HG03571 (cell line): ENCODE results near the gene FAAP100.

Source experiments
- ATAC-seq: cut with Tn5 transposase; IDR thresholded peaks from one replicate; pipeline ENCODE4 v1.9.1; 2021; ENCODE audit not compliant: unreplicated experiment

The FAAP100 gene

DNA sequence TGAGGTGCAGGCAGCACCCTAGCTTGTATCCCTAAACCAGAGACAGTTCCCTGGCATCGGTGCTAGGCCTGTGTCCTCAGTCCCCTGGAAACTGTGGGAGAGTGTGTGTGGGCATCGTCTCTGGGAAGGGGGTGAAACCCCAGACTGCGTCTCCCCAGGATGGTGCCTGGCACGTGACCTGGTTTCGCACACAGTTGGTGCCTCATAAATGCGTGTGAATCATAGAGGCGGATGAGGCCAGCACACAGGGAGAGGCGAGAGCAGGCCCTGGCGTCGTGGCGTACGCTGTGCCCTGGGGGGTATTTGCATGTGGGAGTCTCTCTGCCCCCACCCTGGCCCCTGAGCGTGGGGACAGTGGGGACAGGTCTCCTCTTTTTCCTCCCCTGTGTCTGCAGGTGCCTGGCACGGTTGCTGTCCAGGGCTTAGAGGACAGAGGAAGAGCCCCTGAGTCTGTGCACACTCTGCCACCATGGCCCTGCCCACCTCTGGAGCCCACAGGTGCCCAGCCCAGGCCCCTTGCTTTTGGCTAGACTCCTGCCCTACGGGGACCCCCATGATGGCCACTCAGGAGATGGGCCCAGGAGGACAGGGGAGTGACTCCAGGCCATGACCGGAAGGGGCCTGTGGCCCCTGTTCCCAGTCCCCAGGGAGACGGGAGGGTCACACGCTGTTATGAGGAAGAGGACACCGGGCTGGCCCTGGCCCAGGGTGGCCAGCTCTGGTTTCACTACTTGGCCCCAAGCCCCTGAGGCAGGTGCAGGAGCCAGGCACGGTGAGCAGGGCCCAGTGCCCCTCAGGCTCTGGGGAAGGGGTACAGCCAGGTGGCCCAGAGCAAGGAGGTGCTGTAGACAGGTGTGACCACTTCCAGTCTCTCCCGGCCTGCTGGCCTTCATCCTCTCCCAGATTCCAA lies 25.2 kb downstream of the FAAP100 start:
- no peak for ATAC-seq

DNA sequence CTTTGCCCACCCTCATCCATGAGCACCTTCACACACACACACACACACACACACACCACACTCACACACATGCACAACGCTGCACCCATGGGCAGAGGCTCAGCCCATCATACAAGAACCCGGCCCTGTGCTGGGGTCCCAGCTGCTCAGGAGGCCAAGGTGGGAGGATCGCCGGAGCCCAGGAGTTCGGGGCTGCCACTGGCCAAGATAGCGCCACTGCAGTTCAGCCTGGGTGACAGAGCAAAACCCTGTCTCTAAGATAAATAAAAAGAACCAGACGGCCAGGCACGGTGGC lies 27.3 kb downstream of the FAAP100 start:
- no peak for ATAC-seq

DNA sequence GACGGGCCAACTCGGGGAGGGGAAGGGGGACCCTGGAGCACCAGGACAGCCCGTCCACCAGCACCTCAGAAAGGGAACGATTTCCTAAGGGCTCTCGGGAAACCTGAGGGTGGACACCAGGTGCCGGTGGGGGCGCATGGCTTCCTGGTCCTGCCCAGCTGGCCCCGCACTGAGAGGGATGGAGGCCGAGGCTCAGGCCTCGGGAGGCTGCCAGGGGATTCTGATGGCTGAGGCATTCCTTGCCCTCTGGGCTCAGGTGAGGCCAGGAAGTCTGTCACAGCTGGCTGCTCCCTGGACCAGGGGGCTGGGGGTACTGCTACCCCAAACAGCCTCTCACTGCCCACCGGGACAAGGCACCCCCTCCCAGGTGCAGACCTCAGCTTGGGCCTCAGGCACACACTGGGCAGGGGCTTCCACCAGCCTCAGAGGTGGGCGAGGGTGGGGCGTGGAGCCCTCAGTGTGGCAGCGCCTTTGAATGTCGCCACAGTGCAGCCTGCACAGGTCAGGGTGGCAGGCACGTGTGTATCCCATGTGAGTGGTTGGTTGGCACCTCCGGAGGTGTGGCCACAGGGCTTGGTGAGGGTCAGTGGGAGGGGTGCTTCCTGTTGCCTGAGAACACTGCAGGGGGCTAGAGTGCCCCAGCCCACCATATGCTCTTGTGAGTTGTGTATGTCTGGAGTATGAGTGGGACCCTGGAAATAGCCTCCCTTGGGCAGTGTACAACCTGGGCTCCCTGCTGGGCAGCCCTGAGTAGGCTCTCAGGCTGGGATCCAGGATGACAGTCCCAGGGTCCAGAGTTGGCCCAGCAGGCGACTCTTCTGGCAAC lies 27.9 kb downstream of the FAAP100 start:
- no peak for ATAC-seq

DNA sequence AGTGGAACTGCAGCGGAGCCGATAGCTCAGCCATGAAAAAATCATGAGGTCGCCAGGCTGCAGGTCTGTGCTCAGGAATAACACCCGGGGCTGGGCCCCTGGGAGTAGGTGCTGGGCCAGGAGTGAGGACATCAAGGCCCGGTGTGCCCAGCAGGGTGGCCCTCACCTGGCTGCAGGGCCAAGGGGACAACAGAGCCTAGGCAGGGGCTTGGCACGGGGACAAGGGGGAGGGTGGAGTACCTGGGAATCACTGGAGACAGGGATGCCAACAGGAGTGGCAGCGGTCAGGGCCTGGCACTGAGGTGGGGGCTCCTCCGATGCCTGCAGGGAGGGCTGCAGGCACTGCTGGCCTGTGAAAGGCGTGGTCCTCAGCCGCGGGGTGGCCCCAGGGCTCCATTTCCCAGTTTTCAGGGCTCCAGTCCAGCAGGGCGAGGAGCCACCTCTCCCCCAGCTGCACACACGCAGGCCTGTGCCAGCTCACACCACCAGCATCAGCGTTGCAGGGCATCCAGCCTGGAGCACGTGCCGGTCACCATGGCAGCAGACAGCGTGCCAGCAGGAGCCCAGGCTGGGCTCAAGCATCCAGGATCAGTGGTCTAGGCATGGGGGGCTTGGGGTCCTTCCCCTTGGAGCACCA lies 28.6 kb downstream of the FAAP100 start:
- ATAC-seq, result no peak

DNA sequence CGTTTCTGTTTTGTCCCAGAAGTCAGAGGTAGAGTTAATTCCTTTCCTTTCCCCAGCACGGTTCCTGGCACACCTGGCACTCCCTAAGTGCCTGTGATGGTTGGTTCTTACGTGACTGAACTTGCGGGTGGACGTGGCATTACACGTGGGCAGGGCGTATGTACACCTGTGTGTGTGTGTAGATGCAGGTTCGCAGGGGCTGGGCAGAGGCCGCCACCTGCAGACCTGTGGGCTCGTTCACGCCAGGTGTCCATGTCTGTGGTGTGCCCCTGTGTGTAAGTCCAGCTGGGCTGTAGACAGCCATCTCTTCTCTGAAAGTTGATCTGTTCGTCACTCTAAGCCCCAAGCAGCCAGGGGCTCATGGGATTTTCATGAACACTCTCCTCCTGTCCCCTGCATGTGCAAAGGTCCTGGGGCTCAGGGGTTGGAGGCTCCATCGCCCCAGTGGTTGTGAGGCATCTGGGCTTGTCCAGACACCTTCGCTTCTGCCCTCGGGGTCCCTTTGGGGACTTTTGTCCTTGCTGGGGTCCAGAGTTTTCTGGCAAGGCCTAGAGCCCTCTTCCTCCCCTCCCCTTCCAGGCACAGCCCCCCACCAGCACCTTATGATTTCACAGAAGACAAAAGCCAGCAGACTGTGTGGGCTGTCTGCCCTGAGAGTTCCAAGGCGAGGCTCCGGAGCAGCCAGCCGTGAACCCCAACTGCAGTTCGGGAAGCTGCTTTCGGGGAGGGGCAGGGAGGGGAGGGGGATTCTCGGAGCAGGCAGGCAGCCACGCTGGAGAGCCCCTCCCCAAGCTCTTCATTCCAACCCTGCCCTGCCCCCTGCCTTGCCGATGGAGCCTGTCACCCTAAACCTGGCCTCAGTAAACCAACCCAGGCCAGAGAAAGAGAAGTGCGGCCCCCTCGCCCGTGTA lies 29.4 kb downstream of the FAAP100 start:
- no peak for ATAC-seq

DNA sequence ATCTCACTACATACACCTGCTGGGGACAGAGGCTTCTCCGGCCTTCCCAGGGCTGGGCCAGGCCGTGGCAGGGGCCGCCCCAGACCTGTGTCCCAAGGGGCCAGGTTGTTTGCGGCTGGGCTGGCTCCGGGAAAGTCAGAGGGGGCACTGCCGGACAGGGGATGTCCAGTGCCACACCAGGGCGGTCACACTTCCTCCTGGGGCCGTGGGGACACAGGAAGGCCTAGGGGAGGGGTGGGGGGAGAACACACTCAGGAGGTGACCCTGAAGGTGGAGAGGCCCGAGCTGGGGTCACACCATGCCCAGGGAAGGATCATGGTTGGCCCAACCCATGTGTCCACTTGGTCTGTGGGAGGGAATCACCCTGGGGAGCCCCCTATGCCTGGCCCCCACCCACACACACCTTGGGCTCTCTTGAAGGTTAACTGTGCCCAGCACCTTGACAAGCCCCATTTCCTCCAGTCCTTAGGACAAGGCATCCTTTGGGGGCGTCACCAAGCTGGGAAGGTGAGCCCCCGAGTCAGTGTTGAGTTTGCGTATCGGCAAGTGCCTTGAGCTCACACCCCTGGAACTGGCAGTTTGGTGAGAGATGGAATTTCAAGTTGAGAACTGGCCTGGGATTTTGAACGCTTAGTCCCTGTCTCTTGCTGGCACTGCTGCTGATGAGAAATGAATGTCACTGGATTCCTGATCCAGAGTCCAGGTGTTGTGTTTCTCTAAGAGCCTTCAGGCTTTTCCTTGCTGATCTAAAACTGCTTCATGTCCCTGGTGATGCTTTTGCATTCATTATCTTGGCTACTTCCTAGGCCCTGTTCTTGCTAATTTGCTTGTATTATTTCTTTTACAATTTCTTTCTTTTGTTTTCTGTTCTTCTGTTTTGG lies 31.9 kb downstream of the FAAP100 start:
- ATAC-seq, result no peak

DNA sequence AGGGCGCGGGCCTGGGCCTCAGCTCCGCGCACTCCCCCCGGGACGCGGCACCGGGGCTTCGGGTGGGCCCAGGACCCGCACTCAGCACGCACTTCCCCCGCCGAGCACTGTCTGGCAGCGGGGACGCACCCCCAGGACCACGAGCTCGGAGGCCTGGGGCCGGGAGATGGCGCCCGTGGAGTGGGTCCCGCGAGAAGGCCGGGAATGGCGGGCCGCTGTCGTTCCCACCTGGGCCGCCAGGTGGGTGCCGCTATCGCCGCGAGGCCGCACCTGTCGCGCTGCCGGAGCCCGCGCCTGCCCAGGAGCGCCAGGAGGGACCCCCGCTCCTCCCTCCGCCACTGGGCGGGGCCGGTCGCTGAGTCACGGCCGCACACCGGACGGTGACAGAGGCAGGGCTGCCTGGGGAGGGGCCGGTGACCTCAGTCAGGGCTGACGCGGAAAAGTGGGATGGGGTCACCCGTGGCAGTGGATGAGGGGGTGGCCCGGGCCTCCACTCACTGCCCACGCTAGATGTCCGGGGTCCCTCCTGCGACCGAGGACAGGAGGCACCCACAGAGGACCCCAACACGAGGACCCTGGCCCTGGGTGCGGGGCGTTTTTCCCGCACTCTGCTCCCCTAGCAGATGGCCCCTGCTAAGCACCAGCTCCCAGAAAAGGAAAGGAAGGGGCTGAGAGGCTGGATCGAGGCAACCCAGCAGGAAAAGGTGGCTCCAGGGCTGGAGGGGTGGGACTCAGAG lies 32.7 kb downstream of the FAAP100 start:
- ATAC-seq, result no peak

DNA sequence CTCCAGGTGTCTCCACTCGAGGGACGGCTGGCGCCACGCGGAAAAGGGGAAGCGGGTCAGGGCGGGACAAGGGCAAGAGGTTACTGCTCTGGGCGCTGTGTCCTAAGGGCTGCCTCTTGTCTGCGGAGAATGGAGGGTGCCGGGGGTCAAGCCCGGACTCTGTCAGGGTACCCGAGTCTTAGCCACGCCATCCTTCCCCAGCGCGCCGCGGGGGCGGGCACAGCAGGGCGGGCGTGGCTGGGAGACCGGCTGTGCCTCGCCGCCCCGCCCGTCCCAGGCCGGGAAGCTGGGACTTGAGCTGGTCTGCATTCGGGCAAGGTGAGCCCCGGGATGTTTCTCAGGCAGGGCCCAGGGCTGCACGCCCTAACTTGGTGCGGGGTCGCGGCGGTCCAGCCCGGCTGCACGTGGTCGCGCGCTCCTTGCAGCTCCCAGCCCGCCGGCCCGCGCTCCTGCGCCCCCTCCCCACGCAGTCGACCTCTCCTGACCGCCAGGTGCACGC lies 33.3 kb downstream of the FAAP100 start:
- ATAC-seq, result no peak

DNA sequence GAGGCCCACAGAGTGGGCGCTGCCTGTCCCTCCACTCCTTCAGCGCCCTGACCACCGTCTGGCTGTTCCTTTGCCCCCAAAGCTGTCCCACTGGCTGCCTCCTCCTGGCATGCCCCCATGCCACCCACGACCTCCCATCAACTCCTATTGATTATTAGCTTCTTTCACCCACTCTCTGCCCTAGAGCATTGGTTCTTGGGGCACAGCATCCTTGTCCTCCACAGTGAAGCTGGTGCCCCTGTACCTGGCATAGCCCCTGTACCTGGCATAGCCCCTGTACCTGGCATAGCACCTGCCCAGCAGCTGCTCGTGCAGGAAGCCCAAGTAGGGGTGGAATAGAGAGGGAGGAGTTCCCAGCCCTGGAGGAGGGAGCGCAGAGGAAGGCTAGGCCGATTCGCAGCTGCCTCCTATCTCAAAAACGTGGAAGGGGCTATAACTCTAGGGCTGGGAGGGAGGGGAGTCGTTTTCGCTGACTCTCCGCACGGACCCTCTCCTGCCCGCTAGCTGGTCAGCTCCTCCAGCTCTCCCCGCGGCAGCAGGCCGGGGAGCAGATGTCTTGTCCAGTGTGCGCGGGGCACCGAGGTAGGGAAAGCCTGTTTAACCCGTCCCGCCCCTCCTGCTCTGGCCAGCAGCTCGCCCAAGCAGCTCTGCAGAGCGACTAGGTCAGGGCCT lies 33.9 kb downstream of the FAAP100 start:
- no peak for ATAC-seq

DNA sequence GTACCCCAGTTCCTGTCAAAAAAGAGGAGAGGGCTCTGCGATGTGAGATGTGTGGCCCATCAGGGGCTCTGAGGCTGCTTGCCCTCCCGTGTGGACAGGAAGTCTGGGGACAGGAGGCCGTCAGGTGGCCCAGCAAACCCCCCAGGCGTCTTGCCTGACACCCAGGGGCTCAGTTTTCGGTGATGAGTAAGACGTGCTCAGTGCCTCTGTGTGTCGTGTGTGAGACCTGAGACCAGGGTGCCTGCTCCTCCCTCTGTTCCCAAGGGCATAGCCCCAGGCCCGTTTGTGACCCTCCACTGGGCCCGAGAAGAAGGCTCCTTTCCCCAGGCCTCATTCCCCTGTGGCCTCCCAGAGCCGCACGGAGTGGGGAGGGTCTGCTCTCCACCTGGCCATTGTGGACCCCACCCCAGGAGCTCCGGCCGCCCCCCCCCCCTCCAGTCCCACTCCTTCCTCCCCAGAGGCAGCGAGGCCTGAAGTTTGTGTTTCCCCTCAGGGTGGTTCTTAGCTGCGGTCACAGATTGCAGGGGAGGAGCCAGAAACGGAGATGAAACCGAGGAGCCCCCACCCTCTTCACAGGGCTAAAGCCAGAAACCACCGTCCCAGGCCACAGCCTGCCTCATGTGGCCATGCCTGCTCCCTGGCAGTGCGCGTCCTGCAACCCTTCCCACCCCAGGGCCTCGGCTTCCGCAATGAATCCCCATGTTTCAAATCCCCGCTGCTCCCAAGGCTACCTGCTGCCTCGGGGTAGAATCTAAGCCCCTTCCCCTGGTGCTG lies 34.6 kb downstream of the FAAP100 start:
- peak; percentile 27 for ATAC-seq

DNA sequence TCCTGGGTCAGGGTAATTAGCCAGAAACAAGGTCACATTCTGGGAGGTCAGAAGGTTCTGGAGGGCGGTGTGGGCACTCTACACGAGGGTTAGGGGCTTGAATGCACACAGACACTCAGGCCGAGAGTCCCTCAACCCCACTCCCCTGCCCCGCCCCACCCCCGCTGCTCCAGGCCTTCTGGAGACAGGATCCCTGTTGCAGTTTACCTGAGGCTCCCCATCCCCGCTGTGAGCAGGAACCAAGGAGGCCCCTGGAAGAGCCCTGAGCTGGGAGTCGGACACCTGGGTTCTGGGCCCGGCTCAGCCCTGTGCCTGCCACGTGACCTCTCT lies 35.2 kb downstream of the FAAP100 start:
- no peak for ATAC-seq

DNA sequence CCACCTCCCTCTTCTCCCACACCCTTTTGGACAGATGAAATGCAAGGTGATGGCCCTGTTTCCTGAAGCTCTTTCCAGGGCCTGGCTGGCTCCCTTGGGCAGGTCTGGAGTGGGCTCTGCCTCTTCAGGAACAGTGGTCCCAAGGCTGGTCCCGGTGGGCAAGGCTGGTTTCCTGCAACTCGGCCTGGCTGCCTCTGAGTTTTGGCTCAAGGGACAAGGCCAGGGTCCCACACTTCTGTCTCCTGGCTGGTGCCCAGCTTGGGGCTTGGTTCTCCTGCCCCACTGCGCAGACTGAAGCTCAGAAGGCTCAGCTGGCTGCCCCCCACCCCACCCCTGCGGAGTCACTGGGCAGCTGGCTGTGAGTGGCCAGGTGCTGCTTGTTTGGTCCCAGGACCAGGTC lies 35.7 kb downstream of the FAAP100 start:
- no peak for ATAC-seq

DNA sequence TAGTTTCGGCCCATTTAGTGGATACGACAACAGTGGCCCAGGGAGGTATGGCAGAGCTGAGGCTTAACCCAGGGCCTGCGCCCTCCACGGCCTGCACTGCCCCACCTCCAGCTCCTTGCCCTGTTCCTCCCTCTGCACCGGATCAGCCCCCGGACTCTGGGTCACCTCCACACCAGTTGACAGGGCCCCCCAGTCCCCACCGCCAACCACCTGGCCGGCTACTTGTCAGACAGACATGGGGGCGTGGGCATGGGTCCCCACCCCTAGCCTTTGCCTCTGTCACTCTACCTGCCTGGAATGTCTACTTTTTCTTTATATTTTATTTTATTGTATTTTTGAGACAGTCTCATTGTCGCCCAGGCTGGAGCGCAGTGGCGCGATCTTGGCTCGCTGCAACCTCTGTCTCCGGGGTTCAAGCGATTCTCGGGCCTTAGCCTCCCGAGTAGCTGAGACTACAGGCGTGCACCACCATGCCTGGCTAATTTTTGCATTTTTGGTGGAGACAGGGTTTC lies 36.6 kb downstream of the FAAP100 start:
- ATAC-seq, result no peak

DNA sequence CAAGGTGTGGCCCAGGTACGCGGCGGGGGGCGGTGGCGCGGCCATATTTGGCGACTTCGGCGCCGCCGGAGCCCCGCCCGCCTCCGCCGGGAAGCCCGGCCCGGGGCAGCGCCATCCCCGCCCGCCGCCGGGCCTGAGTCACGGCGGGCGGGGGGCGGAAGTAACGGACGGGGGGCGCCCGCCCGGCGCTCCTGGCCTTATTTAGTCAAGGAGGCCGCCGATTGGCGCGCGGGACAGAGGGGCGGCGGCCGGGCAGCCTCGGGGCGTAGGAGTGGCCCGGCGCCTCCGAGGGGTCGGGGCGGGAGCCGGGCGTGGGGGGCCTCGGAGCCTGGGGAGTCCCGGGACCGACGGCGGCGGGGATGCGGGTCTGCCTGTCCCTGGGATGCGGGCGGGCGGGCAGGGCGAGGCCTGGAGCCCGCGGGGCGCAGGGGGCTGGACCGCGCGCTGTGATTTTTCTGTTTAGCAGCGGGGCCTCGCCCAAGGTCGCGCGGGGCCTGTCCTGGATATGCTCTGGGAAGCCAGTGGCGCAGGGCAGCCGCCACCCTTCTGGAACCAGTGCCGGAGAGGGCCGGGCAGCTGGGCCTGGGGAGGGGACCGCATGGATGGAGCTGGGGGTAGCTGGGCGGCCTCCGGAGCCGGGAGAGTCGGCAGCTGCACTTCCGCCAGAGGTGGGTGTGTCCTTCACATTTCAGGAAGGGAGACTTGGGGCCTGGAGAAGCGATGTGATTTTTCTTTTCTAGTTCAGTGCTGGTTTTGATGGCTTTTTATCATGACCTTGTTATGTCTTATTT lies 37.2 kb downstream of the FAAP100 start:
- ATAC-seq, result peak; percentile 24

DNA sequence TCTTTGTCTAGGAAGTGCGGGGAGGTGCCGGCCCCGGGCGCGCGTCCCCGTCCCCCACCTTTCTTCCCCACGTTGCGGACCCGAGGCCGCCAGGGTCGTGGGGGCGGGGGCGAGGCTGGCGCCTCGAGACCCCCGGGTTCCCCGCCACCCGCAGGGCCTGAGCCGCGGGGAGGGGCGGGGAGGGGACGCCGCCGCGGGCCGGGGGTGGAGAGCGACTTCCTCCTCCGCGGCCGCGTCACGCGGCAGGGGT lies 37.7 kb downstream of the FAAP100 start:
- ATAC-seq, result no peak

DNA sequence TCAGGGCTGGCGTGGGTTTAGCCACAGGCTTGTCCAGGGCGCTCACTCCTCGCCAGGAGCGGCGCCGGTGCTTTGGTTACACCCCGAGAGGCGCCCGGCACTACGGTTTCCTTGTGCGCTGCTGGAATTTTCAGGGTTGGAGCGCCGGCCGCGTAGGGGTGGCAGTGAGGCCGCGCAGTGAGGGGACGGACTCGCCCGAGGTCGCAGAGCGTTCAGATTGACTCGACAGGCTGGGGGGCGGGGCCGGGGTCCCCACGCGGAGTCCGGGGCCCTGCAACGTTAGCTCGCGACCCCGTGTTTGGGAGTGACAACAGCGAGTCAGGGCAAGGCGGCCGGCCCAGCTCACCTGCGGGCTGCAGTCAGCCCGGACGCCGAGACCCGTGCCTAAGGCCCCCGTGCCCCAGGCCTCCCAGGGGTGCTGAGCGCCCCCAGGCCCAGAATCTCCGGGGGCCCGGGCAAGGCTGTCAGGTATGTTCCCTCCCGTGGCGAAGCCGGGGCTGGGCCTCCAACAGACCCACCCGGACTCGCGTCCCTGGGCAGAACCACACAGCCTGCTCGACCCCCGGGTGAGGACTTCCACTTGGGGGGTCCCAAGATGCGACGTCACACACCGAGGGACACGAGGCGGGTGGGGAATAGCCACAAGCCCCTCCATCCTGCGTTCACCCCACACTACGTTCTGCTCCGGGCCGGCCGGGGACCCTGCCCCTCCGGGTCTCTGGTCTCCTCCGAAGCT lies 38.2 kb downstream of the FAAP100 start:
- ATAC-seq, result no peak
